Memory B cell (primary cell): Measurements from ENCODE around the gene TP63.

Experiments
- ATAC-seq: fragments of 150-1000 bp; cut with Tn5 transposase; 2 replicates; pipeline ENCODE4 v1.10.0; 2021; ENCODE audit warnings: low read depth, mild to moderate bottlenecking, moderate library complexity
- DNase-seq, 2 donors: peaks; one replicate each; pipeline ENCODE4 v3.0.0; 2022; ENCODE audit warnings: low spot score in 2 of 2
- H3K27ac Mint-ChIP-seq: one replicate; pipeline ENCODE4 v1.8.0; 2022; ENCODE audit warnings: mild to moderate bottlenecking, moderate library complexity, mixed read lengths
- H3K27me3 Mint-ChIP-seq: one replicate; pipeline ENCODE4 v1.8.0; 2022; ENCODE audit warnings: mixed read lengths
- H3K36me3 Mint-ChIP-seq: one replicate; pipeline ENCODE4 v1.8.0; 2022; ENCODE audit warnings: mild to moderate bottlenecking, mixed read lengths
- H3K4me1 Mint-ChIP-seq: one replicate; pipeline ENCODE4 v1.8.0; 2022; ENCODE audit warnings: mixed read lengths
- H3K4me3 Mint-ChIP-seq: one replicate; pipeline ENCODE4 v1.8.0; 2022; ENCODE audit warnings: mild to moderate bottlenecking, moderate library complexity, mixed read lengths
- H3K9me3 Mint-ChIP-seq: one replicate; pipeline ENCODE4 v1.8.0; 2022; ENCODE audit warnings: mixed read lengths

The TP63 gene

DNA sequence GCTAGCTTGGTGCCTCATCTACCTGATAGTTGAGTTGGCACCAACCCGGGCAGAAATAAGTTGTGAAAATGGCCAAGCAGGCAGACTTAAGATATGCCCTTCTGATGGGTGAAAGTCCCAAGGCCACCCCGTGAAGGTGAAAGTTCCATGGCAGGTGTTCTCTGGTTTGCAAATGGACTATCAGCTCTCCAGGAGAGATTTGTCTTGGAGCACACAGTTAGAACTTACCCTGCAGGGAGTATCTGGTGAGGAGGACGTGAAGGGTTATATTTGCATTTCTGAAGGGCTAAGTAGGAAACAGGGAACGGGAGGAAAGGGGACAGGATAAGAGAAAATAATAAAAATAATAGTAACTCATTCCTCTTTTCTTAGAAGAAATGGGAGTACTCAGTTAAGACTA, 220.5 kb downstream of the TP63 start:
- H3K4me1 Mint-ChIP-seq = no peaks in the 10 kb centered on the region
- DNase-seq (no peak), ATAC-seq (no peak)
- H3K27ac Mint-ChIP-seq = no peak overlapping the region
- no peaks in the 10 kb centered on the region for H3K9me3 Mint-ChIP-seq
- no peaks in the 10 kb centered on the region for H3K36me3 Mint-ChIP-seq
- peaks cover 2% of the 10 kb centered on the region for H3K27me3 Mint-ChIP-seq
- no peak overlapping the region for H3K4me3 Mint-ChIP-seq

DNA sequence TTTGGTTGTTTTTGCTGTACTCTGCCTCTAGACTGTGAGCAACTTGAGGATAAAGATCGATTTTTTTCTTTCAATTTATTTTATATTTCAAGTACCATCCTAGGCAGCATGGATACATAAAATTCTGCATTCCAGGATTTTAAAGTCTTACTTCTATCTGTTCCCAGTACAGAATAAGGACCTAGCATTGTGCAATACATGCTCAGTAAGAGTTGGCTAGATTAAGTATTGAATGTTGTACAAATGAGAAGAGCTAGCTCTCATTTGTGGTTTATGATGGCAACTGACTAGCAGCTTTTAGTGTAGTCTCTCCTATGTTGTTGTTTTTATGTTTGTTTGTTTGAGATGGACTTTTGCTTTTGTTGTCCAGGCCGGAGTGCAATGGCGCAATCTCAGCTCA, 222.7 kb downstream of the TP63 start:
- no peak for ATAC-seq
- no peaks in the 10 kb centered on the region for H3K9me3 Mint-ChIP-seq
- DNase-seq = no peak

DNA sequence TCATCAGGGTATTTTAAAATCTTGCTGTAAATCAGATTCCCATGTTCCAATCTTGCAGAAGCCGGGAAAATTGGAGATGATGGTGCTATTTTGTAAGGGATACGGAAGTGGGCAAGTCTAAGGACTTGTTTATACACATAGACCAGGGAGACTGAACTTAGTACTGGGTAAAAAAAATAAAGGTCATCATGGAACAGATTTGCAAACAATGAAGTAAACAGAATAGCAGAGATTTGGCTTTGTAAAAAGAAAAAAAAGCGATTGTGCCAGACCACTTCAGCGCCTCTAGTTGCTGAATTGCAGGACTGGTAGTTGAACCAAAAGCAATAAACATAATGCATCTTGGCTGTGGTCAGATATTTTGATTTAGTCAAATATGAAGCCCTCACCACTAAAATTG, 229.1 kb downstream of the TP63 start:
- no peak for ATAC-seq
- Mint-ChIP-seq H3K27ac (no peak overlapping the region), H3K27me3 (peaks cover 2% of the 10 kb centered on the region), H3K4me3 (no peak overlapping the region), H3K4me1 (no peaks in the 10 kb centered on the region), H3K36me3 (no peaks in the 10 kb centered on the region), H3K9me3 (no peaks in the 10 kb centered on the region)
- no peak for DNase-seq

More for the DNA sequence above, 222.7 kb downstream of the TP63 start:
- no peak overlapping the region for H3K27ac Mint-ChIP-seq
- H3K4me1 Mint-ChIP-seq = no peaks in the 10 kb centered on the region
- H3K4me3 Mint-ChIP-seq = no peak overlapping the region
- H3K27me3 Mint-ChIP-seq = peaks cover 2% of the 10 kb centered on the region
- H3K36me3 Mint-ChIP-seq = no peaks in the 10 kb centered on the region

DNA sequence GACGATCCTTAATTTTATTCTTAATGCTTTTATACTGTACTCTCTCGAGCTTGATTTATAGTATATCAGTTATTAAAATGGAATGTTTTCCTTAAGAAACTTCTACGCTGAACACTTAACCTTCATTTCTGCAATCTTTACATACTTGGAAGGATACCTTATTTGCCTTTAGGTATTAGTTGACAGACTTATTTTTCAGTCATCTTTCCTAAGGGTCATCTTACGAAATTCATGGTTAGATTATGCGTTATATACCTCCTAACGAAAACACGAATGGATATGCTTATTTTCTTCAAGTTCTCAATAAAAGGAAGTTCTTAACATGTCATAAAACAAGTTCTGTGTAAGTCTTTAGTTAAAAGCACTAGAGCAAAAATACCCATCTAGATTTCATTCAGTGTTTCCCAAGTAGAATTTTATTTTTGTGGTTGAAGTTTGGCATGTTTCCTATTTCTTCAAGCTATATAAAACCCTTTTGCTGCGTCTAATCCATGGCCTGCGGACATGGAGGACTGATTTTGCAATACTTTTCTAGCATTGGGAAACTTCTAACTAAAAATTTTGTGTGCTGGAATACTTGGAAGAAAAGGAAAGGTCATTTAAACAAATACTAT, 231.3 kb downstream of the TP63 start:
- H3K4me3 Mint-ChIP-seq = no peak overlapping the region
- no peaks in the 10 kb centered on the region for H3K4me1 Mint-ChIP-seq
- no peaks in the 10 kb centered on the region for H3K9me3 Mint-ChIP-seq
- no peak overlapping the region for H3K27ac Mint-ChIP-seq
- no peaks in the 10 kb centered on the region for H3K36me3 Mint-ChIP-seq
- H3K27me3 Mint-ChIP-seq = no peaks in the 10 kb centered on the region
- ATAC-seq = no peak
- DNase-seq = no peak

DNA sequence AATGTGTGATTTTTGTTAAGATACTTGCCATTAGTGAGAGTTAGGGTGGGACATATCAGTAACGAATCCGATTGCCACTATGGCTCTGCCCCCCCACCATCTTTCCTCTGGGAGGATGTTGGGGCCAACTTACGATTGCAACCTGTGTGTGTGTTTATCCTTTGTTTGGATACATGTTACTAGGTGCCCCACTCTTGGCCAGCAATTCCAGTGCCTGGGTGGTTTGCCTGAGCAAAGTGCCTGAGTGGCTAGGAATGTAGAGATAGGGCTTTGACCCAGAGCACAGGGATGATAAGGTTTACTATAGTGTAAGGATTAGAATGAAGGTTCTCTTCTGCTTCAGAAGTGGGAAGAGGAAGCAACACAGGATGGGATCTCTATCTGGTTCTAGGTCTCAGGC, 231.8 kb downstream of the TP63 start:
- H3K4me1 Mint-ChIP-seq = no peaks in the 10 kb centered on the region
- no peak for DNase-seq
- no peaks in the 10 kb centered on the region for H3K27me3 Mint-ChIP-seq
- no peaks in the 10 kb centered on the region for H3K9me3 Mint-ChIP-seq
- no peak overlapping the region for H3K4me3 Mint-ChIP-seq
- ATAC-seq = no peak
- H3K27ac Mint-ChIP-seq = no peak overlapping the region
- H3K36me3 Mint-ChIP-seq = no peaks in the 10 kb centered on the region

DNA sequence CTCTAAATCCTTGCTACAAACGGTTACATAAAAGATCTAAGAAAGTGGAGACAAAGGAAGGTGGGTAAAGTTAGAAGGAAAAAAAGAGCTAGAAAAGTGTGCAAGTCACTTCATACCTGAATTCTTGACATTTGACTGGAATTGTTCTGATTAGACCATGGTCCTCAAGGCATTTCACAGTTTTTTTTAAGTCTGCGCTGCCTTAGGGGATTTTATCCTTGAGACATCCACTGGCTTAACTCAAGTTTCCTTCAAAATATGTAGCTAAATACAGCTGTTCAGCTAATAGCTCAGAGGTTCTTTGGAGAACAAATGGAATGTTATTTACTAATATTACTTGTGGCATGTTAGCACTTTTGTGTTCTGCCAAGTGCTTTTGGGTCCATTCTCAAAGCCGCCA, 236.9 kb downstream of the TP63 start:
- Mint-ChIP-seq H3K36me3 (no peaks in the 10 kb centered on the region), H3K4me3 (no peak overlapping the region), H3K4me1 (no peaks in the 10 kb centered on the region), H3K27ac (no peak overlapping the region), H3K9me3 (peaks cover 2% of the 10 kb centered on the region), H3K27me3 (no peaks in the 10 kb centered on the region)
- DNase-seq = no peak
- no peak for ATAC-seq

DNA sequence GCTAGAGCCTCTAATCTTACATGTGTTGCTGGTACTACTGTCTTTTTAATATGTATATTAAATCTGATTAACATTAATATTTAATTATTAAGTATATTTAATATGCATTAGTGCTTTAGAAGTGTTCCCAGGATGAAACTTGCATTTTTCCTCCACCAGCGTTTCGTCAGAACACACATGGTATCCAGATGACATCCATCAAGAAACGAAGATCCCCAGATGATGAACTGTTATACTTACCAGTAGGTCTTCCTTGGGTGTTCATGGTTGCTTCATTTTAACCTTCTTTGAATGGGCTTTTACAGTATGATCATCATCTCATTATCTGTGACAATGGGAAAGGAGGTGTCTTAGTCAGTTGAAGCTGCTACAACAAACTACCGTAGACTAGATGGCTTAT, 238.0 kb downstream of the TP63 start:
- DNase-seq (no peak), ATAC-seq (no peak)
- peaks cover 2% of the 10 kb centered on the region for H3K9me3 Mint-ChIP-seq
- no peaks in the 10 kb centered on the region for H3K4me1 Mint-ChIP-seq
- no peak overlapping the region for H3K27ac Mint-ChIP-seq
- H3K4me3 Mint-ChIP-seq = no peak overlapping the region
- H3K36me3 Mint-ChIP-seq = no peaks in the 10 kb centered on the region
- no peaks in the 10 kb centered on the region for H3K27me3 Mint-ChIP-seq

DNA sequence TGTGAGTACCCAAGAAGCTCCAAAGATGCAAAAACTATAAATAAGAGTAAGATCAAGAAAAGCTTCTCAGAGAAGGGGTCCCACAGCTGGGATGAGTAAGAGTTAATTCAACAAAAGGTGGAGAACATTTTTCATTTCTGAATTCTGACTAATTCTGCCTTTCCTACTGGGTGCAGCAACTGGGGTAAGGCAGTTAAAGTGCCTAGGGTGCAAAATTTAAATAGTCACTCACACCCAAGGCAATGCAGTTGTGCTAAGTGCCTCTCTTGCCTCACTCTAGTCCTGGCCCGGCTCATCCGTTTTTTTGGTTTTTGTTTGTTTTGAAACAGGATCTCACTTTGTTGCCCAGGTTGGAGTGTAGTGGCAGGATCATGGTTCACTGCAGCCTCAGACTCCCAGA, 240.2 kb downstream of the TP63 start:
- ATAC-seq (no peak), DNase-seq (no peak)
- Mint-ChIP-seq H3K27ac (no peak overlapping the region), H3K9me3 (peaks cover 2% of the 10 kb centered on the region), H3K4me3 (no peak overlapping the region), H3K36me3 (no peaks in the 10 kb centered on the region), H3K4me1 (no peaks in the 10 kb centered on the region), H3K27me3 (no peaks in the 10 kb centered on the region)

DNA sequence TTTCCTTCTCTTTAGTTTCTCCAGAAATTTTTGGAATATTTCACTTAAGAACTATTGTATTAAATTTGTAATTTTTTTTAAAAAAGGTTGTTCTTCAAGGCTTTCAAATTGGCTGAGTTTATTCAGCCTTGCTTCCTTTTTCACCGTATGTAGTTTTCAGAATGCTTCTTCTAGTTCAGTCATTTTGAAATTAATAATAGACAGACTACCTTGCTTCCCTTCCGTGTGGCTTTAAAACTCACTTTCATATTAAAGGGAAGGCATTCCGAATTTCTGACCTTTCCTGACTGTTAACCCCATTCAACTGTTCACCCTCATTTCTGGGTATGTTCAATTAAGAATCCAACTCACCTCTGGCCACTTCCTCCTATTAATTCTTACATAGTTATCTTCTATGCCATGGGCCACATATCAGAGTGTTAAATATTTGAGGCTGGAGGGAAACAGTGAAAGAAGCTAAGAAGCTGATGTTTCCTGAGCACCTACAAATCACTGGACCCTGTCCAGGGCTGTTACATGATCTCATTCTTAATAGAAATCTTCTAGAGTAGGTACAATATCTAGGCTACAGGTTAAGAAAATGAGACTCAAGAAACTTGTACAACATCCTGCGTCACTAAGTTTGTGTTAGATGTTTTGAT, 252.0 kb downstream of the TP63 start:
- Mint-ChIP-seq H3K27me3 (peaks cover 1% of the 10 kb centered on the region), H3K9me3 (no peaks in the 10 kb centered on the region)

DNA sequence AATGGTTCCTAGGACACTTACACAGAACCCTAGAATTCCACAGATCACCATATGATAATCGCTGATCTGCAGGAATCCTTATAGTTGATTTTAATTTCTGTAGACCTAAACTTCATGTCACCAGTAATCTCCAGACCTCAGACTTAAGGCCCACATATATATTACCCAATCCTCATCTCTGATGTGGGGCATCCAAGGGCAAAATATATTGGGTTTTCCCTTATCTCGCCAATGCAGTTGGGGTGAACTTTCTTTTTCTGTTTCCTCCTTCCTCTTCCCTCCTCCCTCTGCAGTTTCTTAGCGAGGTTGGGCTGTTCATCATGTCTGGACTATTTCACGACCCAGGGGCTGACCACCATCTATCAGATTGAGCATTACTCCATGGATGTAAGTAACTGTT, 259.3 kb downstream of the TP63 start:
- no peak overlapping the region for H3K4me3 Mint-ChIP-seq
- no peak for ATAC-seq
- no peaks in the 10 kb centered on the region for H3K9me3 Mint-ChIP-seq
- no peaks in the 10 kb centered on the region for H3K36me3 Mint-ChIP-seq
- H3K27me3 Mint-ChIP-seq = no peaks in the 10 kb centered on the region
- H3K27ac Mint-ChIP-seq = no peak overlapping the region
- no peak for DNase-seq
- H3K4me1 Mint-ChIP-seq = peaks cover 2% of the 10 kb centered on the region

More for the DNA sequence above, 252.0 kb downstream of the TP63 start:
- Mint-ChIP-seq H3K4me3 (no peak overlapping the region), H3K27ac (no peak overlapping the region), H3K36me3 (no peaks in the 10 kb centered on the region), H3K4me1 (no peaks in the 10 kb centered on the region)
- ATAC-seq = no peak
- DNase-seq = no peak

DNA sequence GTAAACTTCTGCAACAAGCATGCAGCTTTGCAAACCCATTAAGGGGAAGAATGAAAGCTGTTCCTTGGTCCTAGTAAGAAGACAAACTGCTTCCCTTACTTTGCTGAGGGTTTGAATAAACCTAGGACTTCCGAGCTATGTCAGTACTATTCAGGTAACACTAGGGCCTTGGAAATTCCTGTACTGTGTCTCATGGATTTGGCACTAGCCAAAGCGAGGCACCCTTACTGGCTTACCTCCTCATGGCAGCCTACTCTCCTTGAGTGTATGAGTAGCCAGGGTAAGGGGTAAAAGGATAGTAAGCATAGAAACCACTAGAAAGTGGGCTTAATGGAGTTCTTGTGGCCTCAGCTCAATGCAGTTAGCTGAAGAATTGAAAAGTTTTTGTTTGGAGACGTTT, 265.3 kb downstream of the TP63 start:
- Mint-ChIP-seq H3K4me3 (no peak overlapping the region), H3K36me3 (no peaks in the 10 kb centered on the region), H3K9me3 (no peaks in the 10 kb centered on the region), H3K27me3 (no peaks in the 10 kb centered on the region), H3K4me1 (no peaks in the 10 kb centered on the region), H3K27ac (no peak overlapping the region)
- DNase-seq = no peak
- ATAC-seq = no peak

DNA sequence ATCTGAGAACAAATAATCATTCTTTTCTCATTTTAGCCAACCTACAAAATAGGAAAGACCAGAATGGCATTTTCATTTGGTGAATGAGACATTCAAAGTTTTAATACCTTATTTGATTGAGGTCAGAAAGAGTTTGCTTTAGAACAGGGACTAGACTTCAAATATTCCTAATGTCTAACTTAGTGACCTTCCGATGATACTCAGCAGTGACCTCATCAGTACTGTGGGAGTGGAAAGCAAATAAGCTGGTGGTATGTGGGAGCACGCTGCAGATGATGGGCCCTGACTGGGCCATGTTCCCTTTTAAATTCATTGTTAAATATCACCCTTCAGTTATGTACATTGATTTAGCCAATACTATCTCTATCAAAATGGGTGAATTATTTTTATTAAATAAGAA, 266.2 kb downstream of the TP63 start:
- no peak for ATAC-seq
- Mint-ChIP-seq H3K4me3 (no peak overlapping the region), H3K27me3 (no peaks in the 10 kb centered on the region), H3K36me3 (no peaks in the 10 kb centered on the region), H3K9me3 (no peaks in the 10 kb centered on the region), H3K27ac (no peak overlapping the region), H3K4me1 (no peaks in the 10 kb centered on the region)
- no peak for DNase-seq

DNA sequence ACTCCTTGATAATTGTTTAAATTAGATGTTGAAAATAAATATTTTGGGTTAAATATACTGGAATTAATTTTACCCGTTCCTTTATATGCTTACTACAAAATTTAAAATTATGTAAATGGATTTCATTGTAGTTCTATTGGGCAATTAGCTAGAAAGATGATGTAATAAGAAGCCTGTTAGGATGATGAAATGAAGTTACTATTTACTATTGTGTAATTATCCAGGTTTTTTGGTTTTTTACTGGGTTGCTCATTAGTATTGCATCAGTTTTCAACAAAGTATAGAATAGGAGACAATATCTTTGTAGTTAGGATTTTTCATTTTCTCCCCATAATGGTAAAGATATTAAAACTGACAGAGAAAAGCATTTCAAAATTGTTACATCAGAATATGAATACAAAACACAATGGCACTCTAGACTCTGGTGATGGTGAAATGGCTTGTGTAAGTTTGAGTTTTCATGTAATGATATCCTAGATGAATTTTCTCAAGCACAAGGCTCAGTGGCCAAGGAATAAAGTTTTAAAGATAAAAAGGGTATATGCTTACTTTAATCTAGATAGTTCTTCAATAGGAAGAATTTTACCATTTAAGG, 267.5 kb downstream of the TP63 start:
- no peak for DNase-seq
- Mint-ChIP-seq H3K9me3 (no peaks in the 10 kb centered on the region), H3K4me3 (no peak overlapping the region), H3K27ac (no peak overlapping the region), H3K4me1 (no peaks in the 10 kb centered on the region), H3K27me3 (no peaks in the 10 kb centered on the region), H3K36me3 (no peaks in the 10 kb centered on the region)
- ATAC-seq = no peak

DNA sequence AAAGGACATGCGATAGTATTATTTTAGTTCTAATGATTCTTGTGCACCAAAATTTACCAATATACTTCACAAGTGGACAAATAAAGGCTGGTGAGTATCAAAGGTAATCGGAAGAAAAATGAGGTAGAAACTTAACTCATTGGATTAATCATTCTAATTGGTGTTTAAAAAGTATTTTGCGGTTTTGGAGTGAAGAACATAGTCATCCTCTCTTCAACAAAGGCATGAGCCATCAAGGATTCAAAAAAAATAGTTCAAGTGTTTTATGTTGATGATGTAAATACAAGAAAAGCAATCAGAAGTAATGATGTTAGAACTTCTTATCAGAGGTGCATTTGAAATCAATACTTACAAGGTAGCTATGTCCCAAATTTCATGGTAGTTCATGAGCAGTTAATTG, 268.0 kb downstream of the TP63 start:
- Mint-ChIP-seq H3K4me3 (no peak overlapping the region), H3K27me3 (no peaks in the 10 kb centered on the region), H3K36me3 (no peaks in the 10 kb centered on the region), H3K27ac (no peak overlapping the region), H3K4me1 (no peaks in the 10 kb centered on the region), H3K9me3 (no peaks in the 10 kb centered on the region)
- no peak for DNase-seq
- no peak for ATAC-seq

DNA sequence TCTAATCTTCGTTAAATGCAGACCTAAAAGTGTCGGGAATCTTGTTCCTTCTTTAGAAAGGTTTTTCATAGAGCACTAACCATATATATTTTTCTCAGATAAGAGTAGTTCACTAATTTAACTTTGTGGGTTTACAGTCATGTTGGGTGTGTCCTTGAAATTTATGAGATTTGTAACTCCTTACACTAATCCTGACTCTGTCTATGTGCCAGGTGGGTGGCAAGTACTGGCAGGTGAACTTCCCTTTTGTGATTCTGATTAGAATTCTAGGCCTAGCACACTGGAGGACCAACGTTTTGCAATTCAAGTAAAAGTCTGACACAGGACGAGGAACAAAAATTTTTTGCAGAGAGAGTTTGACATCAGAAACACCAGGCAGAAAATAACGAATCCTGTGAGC, 269.4 kb downstream of the TP63 start:
- Mint-ChIP-seq H3K27me3 (no peaks in the 10 kb centered on the region), H3K27ac (no peak overlapping the region), H3K9me3 (no peaks in the 10 kb centered on the region), H3K4me1 (no peaks in the 10 kb centered on the region), H3K4me3 (no peak overlapping the region), H3K36me3 (no peaks in the 10 kb centered on the region)
- ATAC-seq (no peak), DNase-seq (no peak)
